ENCODE data around the gene EXOC3. TPM values are rescaled to one million over a fixed set of nuclear protein-coding genes. Genes with fewer than 3 reads are reported as not detected.
A peak's percentile ranks its signal among the peaks of the same experiment; 100 is the strongest.
"Not testable (repeated sequence)": the region's sequence is repeated elsewhere in the genome, so short reads cannot be mapped to it uniquely, and the experiment has no call there.

Gene EXOC3
- total RNA-seq, 1 donor from 2014 or later, result 66.4 TPM

DNA sequence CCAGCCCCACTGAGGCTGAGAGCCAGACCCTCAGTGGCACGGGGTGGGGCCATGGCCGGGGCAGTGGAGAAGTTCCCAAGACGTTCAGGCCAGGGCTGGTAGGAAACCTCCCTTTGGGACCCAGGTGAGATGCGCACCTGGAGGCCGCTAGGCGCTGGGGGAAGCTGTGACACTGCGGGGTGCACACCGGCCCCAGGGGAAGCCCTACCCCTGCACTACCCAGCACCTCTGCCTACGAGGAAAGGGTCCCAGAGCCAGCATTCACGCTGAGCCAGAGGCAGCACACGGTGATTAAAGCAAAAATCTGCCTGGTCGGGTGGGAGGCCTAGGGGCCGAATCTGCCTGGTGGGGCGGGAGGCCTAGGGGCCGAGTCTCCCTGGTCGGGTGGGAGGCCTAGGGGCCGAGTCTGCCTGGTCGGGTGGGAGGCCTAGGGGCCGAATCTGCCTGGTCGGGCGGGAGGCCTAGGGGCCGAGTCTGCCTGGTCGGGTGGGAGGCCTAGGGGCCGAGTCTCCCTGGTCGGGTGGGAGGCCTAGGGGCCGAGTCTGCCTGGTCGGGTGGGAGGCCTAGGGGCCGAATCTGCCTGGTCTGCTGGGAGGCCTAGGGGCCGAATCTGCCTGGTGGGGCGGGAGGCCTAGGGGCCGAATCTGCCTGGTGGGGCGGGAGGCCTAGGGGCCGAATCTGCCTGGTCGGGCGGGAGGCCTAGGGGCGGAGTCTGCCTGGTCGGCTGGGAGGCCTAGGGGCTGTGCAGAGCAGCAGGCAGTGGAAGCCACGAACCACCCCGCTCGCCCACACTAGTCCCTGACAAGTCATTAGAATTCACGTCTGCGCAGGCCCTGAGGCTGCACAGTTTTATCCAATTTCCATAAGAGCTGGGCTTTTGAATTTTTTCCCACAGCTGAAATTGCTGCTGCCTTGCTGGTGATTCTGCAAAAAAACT, 27.7 kb upstream of the EXOC3 start:
- not testable (repeated sequence) for H3K27me3 Mint-ChIP-seq (ENCODE audit: low read depth); H3K9me3 Mint-ChIP-seq; DNase-seq (ENCODE audit: low spot score); H3K4me3 Mint-ChIP-seq (ENCODE audit: low read depth)
- H3K4me1 Mint-ChIP-seq (ENCODE audit: low read depth), result peaks cover 29% of the 10 kb centered on the region
- H3K36me3 Mint-ChIP-seq (ENCODE audit: low read depth), result peaks cover 43% of the 10 kb centered on the region
- intact Hi-C loops (cut with micrococcal nuclease), result loop anchor here (5.0 kb wide), 1 partner anchor 38 kb away; no protein-coding TSS in a partner anchor
- peak overlapping the region; percentile 42 for H3K27ac Mint-ChIP-seq

DNA sequence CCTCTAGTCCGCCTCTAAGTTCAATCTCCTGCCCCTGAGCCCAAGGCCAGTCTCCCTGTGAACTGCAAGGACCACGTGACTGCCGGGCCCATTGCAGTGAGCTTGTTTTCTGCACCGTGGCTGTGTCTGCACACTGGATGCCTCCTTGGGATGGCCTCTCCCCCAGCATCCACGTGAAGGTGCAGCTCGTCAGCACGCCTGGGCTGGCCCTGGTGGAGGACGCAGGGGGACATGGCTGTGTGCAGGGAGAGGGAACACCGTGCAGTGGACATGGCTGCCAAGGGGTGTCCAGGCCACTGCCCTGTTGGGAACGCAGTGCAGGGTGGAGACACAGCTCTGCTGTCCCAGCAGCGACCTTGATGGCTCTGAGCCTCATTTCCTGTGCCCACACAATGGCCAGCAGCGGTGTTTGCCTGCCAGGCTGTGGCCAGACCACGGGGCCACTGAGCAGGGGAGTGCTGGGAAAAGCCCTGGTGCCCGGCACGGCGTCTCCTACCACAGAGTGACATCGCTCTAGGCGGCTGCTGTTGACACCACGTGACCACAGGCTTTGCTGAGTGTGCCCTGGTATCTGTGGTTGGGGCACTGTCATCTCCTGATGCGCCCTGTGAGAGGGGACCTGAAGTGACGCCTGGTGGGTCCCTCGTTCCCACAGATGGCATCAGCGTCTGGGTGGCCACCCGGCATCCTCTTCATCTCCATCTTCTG, 26.9 kb upstream of the EXOC3 start:
- H3K4me1 Mint-ChIP-seq (ENCODE audit: low read depth), result peaks cover 25% of the 10 kb centered on the region
- no peak for DNase-seq (ENCODE audit: low spot score)
- intact Hi-C loops (cut with micrococcal nuclease), result no loop called here

DNA sequence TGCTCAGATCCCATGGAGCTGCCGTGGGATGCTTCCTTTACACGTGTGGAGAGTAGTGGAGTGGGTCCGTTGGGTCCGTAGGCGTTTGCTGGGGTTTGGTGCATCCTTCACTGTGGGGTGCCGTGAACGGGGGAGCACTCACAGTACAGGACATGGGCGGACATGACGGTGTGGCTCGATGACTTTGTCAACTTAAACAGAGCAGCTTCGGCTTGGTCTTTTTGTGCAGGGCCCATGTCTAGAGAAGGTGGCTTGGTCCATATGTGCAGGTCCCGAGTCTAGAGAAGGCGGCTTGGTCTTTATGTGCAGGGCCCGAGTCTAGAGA, 26.4 kb upstream of the EXOC3 start:
- Mint-ChIP-seq H3K4me3 (ENCODE audit: low read depth) (no peak overlapping the region), H3K27ac (peak overlapping the region; percentile 28), H3K4me1 (ENCODE audit: low read depth) (peaks cover 21% of the 10 kb centered on the region), H3K9me3 (no peaks in the 10 kb centered on the region), H3K36me3 (ENCODE audit: low read depth) (peaks cover 43% of the 10 kb centered on the region), H3K27me3 (ENCODE audit: low read depth) (no peaks in the 10 kb centered on the region)
- intact Hi-C loops (cut with micrococcal nuclease), result no loop called here
- no peak for DNase-seq (ENCODE audit: low spot score)

More for the DNA sequence above, 26.9 kb upstream of the EXOC3 start:
- H3K4me3 Mint-ChIP-seq (ENCODE audit: low read depth), result no peak overlapping the region
- H3K36me3 Mint-ChIP-seq (ENCODE audit: low read depth), result peaks cover 46% of the 10 kb centered on the region
- no peaks in the 10 kb centered on the region for H3K9me3 Mint-ChIP-seq
- peak overlapping the region; percentile 42 for H3K27ac Mint-ChIP-seq
- H3K27me3 Mint-ChIP-seq (ENCODE audit: low read depth), result no peaks in the 10 kb centered on the region

DNA sequence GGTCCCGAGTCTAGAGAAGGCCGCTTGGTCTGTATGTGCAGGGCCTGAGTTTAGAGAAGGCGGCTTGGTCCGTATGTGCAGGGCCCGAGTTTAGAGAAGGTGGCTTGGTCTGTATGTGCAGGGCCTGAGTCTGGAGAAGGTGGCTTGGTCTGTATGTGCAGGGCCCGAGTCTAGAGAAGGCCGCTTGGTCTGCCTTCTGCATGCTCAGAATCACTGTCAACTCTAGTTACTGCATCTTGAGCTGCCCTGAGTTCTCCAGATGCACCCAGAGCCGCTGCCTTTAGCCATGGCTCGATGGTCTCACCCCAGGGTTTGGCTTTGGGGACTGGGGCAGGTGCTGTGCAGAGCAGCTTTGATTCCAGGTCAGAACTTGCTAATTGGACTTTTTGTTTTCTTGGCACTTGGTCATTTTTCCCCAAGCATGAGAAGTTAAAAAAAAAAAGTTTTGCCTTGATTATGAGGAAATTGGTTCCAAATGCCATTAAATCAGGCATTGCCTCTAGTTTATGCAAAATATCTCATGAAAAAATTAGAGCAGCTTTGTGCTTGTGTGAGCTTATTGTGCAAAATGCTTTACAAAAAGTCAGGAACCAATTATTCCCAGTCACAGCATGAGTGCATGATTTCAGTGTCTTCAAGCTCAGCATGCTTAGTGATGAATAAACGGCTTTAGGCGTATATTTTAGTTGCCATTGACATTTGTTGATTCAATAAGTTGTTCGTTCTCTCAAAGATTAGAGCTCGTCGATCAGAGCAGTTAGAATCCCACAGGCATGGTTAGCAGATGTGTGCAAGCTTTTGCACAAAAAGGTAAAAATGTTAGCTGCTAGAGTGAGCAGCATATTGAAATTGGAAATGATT, 25.4 kb upstream of the EXOC3 start:
- peaks cover 40% of the 10 kb centered on the region for H3K36me3 Mint-ChIP-seq (ENCODE audit: low read depth)
- no peak overlapping the region for H3K27ac Mint-ChIP-seq
- H3K4me1 Mint-ChIP-seq (ENCODE audit: low read depth), result peaks cover 12% of the 10 kb centered on the region
- H3K27me3 Mint-ChIP-seq (ENCODE audit: low read depth), result no peaks in the 10 kb centered on the region
- no peak for DNase-seq (ENCODE audit: low spot score)
- intact Hi-C loops (cut with micrococcal nuclease), result no loop called here
- no peaks in the 10 kb centered on the region for H3K9me3 Mint-ChIP-seq
- no peak overlapping the region for H3K4me3 Mint-ChIP-seq (ENCODE audit: low read depth)

DNA sequence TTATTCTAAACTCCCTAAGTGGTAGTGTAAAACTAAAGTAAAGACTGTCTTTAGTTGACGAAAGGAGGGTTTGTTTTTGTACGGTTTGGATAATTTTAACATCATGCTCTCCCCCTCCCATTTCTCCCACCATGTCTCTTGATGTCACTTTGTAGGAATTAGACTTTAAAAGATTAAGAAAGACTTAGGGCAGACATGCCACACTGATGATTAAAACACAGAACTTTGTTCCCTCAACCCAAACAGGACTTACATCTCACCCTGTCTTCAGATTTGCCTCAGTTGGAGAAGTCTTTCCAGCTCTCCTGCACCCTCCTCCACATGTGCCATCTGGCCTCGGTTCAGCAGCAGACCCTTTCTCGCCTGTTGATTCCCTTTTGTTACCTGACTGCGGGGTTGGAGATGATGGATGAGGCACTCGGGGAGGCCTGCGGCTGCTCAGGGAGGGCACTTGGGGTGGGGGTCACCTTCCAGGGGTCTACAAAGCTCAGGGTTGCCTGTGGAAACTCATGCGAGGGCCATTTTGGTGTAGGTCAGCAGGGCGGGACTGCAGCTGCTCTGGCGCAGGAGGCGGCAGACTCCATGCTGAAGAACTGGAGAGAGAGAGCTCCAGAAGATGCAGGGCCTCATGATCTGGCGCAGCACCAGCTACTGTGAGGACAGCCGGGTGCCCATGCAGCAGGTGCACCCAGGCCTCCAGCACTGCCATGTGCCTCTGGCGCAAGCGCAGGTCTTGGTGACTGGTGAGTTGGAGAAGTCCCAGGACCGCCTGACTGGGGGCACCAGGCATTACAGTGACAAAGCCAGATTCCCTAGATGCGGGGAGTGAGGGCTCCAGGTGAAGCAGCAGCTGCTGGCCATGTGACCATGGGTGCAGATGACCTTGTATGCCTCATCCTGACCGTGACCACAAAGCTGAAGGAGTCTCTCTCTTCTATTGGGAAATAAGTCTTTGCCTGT, 24.5 kb upstream of the EXOC3 start:
- no peaks in the 10 kb centered on the region for H3K9me3 Mint-ChIP-seq
- peaks cover 43% of the 10 kb centered on the region for H3K36me3 Mint-ChIP-seq (ENCODE audit: low read depth)
- H3K27me3 Mint-ChIP-seq (ENCODE audit: low read depth), result no peaks in the 10 kb centered on the region
- H3K27ac Mint-ChIP-seq, result no peak overlapping the region
- intact Hi-C loops (cut with micrococcal nuclease), result no loop called here
- no peak overlapping the region for H3K4me3 Mint-ChIP-seq (ENCODE audit: low read depth)
- no peak for DNase-seq (ENCODE audit: low spot score)
- H3K4me1 Mint-ChIP-seq (ENCODE audit: low read depth), result peaks cover 15% of the 10 kb centered on the region

DNA sequence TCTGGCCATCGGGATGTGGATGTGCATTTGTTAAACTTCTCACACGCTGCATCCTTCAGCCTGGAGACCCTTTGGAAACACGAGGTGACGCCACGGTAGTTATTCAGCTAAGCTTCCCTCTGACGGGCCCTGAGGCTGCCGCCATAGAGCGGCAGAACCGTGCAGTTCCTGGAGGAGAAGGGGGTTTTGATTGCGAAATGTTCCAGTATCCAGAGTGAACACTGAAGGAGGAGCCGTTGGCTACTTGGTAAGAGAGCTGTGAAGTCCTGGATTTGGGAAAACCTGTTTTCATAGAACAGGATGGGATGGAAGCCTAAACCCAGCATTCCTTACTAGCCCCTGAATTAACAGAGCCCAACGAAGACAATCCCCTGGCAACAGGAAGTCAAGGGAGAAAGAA, 23.0 kb upstream of the EXOC3 start:
- peak overlapping the region; percentile 26 for H3K27ac Mint-ChIP-seq

DNA sequence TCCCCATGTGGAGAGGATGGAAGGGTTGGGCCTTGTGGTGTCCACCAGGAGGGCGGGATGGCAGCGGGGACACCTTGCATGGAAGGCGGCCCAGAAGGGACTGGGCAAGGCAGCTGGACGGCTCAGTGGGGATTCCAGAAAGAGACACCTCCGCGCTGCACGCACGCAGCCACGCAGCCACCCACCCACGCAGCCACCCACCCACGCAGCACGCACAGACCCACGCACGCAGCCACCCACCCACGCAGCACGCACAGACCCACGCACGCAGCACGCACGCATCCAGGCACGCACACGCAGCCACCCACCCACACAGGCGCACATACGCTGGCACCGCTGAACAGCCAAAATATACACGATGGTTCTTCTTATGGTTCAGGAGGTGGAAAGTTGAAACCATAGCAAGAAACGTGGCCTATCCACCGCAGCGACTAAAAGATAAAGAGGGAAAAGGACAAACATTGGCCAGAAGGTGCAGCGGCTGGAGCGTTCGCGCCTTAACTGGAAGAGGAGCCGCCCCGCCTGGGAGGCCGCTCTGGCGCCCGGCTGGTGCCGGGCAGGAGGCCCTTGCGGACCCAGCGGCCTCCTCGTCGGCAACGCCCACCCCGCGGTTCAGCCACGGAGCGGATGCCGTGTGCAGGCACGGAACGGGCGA, 22.2 kb upstream of the EXOC3 start:
- intact Hi-C loops (cut with micrococcal nuclease), result no loop called here
- no peak for DNase-seq (ENCODE audit: low spot score)
- Mint-ChIP-seq H3K4me1 (ENCODE audit: low read depth) (peaks cover 16% of the 10 kb centered on the region), H3K9me3 (no peaks in the 10 kb centered on the region), H3K36me3 (ENCODE audit: low read depth) (peaks cover 30% of the 10 kb centered on the region), H3K27me3 (ENCODE audit: low read depth) (no peaks in the 10 kb centered on the region), H3K4me3 (ENCODE audit: low read depth) (no peak overlapping the region), H3K27ac (no peak overlapping the region)

More for the DNA sequence above, 23.0 kb upstream of the EXOC3 start:
- intact Hi-C loops (cut with micrococcal nuclease), result no loop called here
- DNase-seq (ENCODE audit: low spot score), result no peak
- Mint-ChIP-seq H3K4me3 (ENCODE audit: low read depth) (no peak overlapping the region), H3K9me3 (no peaks in the 10 kb centered on the region), H3K4me1 (ENCODE audit: low read depth) (peaks cover 13% of the 10 kb centered on the region), H3K27me3 (ENCODE audit: low read depth) (no peaks in the 10 kb centered on the region), H3K36me3 (ENCODE audit: low read depth) (peaks cover 35% of the 10 kb centered on the region)

DNA sequence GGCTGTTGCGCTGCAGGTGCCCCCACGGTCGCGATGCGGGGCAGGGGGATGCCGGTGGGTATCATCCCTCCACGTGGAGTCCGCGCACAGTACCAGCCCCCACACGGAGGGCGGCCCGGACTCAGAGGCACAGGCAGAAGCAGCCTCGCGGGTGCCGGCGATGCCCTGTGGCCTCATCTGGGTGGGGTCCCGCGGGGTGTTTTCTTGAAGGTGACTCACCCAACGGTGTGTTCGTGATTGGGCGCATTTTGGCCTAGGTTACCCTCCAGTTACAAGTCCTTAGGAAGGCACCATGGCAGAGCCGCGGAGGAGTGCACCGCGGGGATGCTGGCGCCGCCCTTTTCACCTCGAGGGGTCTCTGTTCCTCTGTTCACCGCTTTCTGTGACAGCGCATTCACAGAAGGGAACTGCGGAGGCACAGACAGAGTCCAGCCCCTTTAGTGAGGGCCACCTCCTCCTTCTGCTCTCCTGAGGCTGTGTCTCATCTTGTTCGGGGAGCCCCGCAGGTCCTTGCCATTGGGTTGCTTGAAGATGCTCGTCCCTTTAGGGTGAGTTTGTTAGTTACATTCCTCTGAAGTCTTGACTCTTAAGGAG, 21.6 kb upstream of the EXOC3 start:
- Mint-ChIP-seq H3K4me3 (ENCODE audit: low read depth) (no peak overlapping the region), H3K4me1 (ENCODE audit: low read depth) (peaks cover 15% of the 10 kb centered on the region), H3K27me3 (ENCODE audit: low read depth) (no peaks in the 10 kb centered on the region), H3K36me3 (ENCODE audit: low read depth) (peaks cover 34% of the 10 kb centered on the region), H3K9me3 (no peaks in the 10 kb centered on the region), H3K27ac (no peak overlapping the region)
- intact Hi-C loops (cut with micrococcal nuclease), result no loop called here
- no peak for DNase-seq (ENCODE audit: low spot score)

DNA sequence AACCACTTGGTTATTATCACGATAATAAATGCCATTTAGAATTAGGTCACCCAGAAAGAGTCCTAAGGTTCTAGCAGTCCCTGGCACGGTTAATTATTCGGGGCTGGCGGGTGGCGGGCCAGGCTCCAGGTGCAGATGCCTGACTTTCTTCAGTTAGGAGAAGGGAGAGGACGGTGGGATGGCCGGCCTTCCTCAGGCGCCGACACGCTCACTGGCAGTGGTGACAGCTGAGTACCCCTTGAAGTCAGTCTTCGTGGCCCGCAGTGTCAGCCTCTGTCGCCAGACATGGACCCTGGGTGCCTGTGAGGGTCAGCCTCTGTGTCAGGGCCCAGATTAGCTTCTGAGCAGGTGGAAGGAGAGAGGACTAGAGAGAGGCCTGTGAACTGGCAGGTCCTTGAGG, 21.1 kb upstream of the EXOC3 start:
- H3K4me3 Mint-ChIP-seq (ENCODE audit: low read depth), result no peak overlapping the region
- H3K36me3 Mint-ChIP-seq (ENCODE audit: low read depth), result peaks cover 40% of the 10 kb centered on the region
- no peak for DNase-seq (ENCODE audit: low spot score)
- intact Hi-C loops (cut with micrococcal nuclease), result no loop called here
- H3K27me3 Mint-ChIP-seq (ENCODE audit: low read depth), result no peaks in the 10 kb centered on the region
- H3K27ac Mint-ChIP-seq, result no peak overlapping the region
- no peaks in the 10 kb centered on the region for H3K9me3 Mint-ChIP-seq
- peaks cover 15% of the 10 kb centered on the region for H3K4me1 Mint-ChIP-seq (ENCODE audit: low read depth)

DNA sequence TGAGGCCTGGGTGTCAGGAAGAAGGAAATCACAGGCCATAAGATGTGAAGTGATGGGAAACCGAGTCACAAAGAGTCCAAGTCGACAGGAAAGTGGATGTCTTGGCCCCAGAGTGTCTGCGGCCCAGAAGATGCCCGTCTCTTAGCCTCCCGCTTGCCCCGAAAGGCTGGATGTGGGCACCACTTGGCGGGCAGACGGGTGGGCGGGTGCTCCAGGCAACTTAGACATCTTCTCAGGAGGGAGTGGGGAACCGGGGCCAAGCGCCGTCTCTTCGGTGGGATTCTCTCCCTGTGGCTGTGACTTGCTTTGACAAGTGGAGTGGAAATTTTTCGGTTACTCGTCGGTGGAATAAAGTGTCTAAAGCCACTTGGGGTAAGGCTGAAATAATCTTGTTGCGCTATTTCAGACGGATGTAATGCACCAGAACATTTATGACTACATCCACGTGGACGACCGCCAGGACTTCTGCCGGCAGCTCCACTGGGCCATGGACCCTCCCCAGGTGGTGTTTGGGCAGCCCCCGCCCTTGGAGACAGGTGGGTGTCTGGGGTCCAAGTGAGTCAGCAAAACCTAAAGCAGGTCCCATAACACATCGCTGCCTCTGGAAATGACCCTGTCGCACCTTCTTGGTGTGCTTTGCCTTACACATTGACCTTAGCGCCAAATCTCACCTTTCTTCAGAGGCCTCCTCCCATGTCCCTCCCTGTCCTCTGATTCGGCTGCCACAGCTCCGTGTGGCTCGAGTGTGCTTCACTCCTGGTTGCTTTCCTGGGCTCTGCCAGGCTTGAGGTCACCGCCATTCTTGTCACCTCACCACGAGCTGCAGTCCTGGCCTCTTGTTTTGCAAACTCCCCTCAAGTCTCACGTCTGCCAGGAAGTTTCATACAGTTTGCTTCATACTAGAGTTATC, 20.4 kb upstream of the EXOC3 start:
- H3K36me3 Mint-ChIP-seq (ENCODE audit: low read depth), result peaks cover 41% of the 10 kb centered on the region
- no peak for DNase-seq (ENCODE audit: low spot score)
- H3K4me3 Mint-ChIP-seq (ENCODE audit: low read depth), result no peak overlapping the region
- H3K27ac Mint-ChIP-seq, result no peak overlapping the region
- peaks cover 15% of the 10 kb centered on the region for H3K4me1 Mint-ChIP-seq (ENCODE audit: low read depth)
- intact Hi-C loops (cut with micrococcal nuclease), result no loop called here
- H3K9me3 Mint-ChIP-seq, result no peaks in the 10 kb centered on the region
- no peaks in the 10 kb centered on the region for H3K27me3 Mint-ChIP-seq (ENCODE audit: low read depth)

DNA sequence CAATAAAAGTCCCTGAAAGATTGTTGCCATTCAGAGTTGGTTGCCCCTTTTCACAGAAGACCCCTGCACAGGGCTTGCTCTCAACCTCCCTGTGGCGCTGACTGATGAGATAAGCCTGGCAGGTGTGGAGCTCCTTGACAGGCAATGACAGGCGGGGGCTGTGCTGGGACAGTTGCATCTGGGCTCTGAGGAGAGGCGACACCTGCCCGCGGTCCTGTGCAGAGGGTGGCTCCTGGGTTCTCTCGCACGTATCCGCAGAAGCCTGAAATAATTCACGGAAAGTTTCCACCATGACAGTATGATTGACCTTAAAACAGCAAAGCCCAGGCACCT, 19.8 kb upstream of the EXOC3 start:
- H3K27ac Mint-ChIP-seq, result peak overlapping the region; percentile 40
- H3K4me1 Mint-ChIP-seq (ENCODE audit: low read depth), result peaks cover 15% of the 10 kb centered on the region
- DNase-seq (ENCODE audit: low spot score), result no peak
- H3K9me3 Mint-ChIP-seq, result no peaks in the 10 kb centered on the region
- intact Hi-C loops (cut with micrococcal nuclease), result no loop called here
- H3K27me3 Mint-ChIP-seq (ENCODE audit: low read depth), result no peaks in the 10 kb centered on the region
- no peak overlapping the region for H3K4me3 Mint-ChIP-seq (ENCODE audit: low read depth)
- H3K36me3 Mint-ChIP-seq (ENCODE audit: low read depth), result peaks cover 47% of the 10 kb centered on the region
